Diencephalon (tissue), 1 donor: ENCODE measurements around the gene ACTL6A. TPM values are rescaled to one million over a fixed set of nuclear protein-coding genes. Genes with fewer than 3 reads are reported as not detected.

Source experiments
- small RNA-seq: library from RNA; depleted of rRNA; stranded (forward); fragments of <200 nt; gene quantifications from one replicate; pipeline ENCODE3, GENCODE V24; 2014
- total RNA-seq: library from RNA; depleted of rRNA; stranded (reverse); fragments of >200 nt; gene quantifications from one replicate; pipeline ENCODE4 v1.2.3, GENCODE V29; 2014

The ACTL6A gene
- total RNA-seq, result 23.3 TPM

DNA sequence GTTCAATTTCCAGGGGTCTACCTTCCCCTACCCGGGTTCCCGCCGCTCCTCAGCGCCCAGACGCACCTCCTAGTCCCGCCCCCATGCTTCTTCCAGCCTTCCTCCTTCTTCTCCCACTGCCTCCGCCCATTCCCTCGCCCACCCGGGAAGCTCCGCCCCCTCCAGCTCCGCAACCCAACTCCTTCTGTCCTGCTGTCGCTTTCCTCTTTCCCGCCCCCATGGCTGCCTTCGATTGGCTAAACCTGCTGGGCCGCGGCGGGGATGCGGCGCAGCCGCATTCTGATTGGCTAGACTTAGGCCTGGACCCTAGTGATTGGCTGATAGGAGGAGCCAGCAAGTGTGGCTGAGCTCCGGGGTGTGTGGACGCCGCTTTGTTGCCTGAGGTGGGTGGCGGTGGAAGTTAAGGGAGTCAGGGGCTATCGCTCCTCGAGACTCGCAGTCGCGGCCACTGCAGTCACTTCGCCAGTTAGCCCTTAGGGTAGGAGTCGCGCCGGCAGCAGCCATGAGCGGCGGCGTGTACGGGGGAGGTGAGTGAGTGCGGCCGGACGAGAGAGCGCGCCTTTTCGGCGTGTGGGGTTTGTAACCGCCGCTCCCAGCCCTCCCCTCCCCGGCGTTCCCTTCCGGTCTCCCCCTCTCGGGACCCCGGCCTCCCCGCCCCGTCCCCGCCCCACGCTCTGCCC, at the start of gene ACTL6A:
Gene ACTL6A (plus strand): TSS at position 336 of the 680 bp plus-strand sequence. CDS start 167 bp downstream, at position 503.

DNA sequence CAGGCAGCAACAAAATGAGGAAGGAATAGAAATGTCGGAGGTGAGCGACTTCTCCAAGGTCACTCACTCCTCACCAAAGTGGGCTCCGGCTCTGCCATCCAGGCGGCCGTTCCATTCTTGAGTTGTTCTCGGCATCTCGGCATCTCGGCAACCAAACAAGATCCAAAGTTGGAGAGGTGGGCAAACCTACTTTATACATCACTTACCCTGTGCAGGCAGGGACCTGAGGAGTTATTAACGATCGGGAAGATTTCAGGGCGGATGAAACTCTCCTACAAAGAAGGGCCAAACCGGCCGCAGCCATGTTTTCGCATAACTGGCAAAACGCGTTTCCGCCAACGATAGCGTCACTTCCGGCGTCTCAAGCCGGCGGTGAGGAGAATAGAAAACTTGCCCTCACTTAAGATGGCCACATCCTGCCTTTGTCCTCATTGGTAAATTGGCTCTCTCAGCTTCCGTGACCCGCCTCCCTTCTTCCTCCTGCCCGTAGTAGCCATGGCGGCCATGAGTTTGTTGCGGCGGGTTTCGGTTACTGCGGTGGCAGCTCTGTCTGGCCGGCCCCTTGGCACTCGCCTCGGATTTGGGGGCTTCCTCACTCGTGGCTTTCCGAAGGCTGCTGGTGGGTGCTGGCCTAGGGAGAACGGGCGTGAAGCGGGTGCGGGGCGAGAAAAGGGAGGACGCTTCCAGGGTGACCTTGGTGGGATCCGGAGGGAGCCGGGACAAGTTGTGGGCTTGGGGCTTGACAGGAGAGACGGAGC, 41.8 kb downstream of the ACTL6A start, which contains the start of the genes MRPL47 and NDUFB5:
Gene MRPL47 (minus strand): TSS at position 318 of the 758 bp plus-strand sequence. CDS start 14 bp downstream, at position 304.
Gene NDUFB5 (plus strand): TSS at position 474 of the 758 bp plus-strand sequence. CDS start 22 bp downstream, at position 496.

Small RNA genes lying within 50 kb of the gene (small RNA-seq; reads per million reads assigned to genes)
- gene AC090425.1 (not detected), gene RF01210 (not detected)

Other genes with a start within 250 kb of the ACTL6A start
- gene ZNF639, start 239.9 kb upstream of the ACTL6A start, total RNA-seq, result 80.5 TPM
- 98.7 TPM for gene MFN1, start 215.2 kb upstream of the ACTL6A start, total RNA-seq
- 110 TPM for gene GNB4, start 111.5 kb upstream of the ACTL6A start, total RNA-seq
- gene MRPL47, start 41.7 kb downstream of the ACTL6A start, total RNA-seq, result 40.6 TPM
- 145 TPM for gene NDUFB5, start 41.9 kb downstream of the ACTL6A start, total RNA-seq
- 15.2 TPM for gene USP13, start 90.1 kb downstream of the ACTL6A start, total RNA-seq